NCI-H2227 (cell line): ENCODE measurements around the gene ZFP57.

Experiments used
- DNase-seq: peaks from one replicate; lab custom pipeline; 2025; ENCODE audit not compliant: unreplicated experiment; lab: John Stamatoyannopoulos, UW

Gene ZFP57

GRCh38 chr6:29626948-29627754 is 53.8 kb downstream of the ZFP57 start:
- DNase-seq: peak; percentile 42

GRCh38 chr6:29625337-29625930 is 55.5 kb downstream of the ZFP57 start:
- no peak for DNase-seq

DNA sequence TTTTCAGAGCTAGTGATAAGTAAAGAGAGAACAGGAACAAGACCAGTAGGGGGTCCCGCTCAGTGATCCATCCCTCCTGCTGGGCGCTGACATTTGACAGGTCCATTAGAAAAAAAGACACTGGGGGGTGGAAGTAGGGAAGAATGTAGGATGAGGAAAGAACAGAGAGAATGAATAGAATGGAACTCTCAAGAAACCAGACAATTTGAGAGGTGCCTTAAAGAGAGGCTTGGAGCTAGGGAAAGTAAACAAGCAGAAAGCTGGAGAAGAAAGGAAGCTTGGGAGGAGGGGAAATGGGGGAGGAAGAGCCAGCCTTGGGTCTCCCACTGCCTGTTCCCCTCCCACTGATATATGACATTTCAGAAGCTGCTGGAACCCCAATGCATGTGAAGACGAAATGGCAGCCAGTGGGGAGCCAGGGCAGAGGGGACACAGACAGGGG is 56.4 kb downstream of the ZFP57 start:
- DNase-seq: no peak
